Spleen (tissue), 11 donors: ENCODE data around the gene RAB33A. TPM values are rescaled to one million over a fixed set of nuclear protein-coding genes. Genes with fewer than 3 reads are reported as not detected.

ENCODE experiments used
- DNase-seq: peaks from one replicate; pipeline ENCODE4 v3.0.0-alpha.2; 2020
- H3K27ac ChIP-seq, 8 donors: fragments of 200-600 bp; sonication (generic) in 7 of 8; 1 replicate in 4 of 8; 2 replicates in 4 of 8; pipeline versions ENCODE4 v1.5.0 to v1.8.0; 2016 to 2021; ENCODE audit warnings: inconsistent platforms in 4 of 8, mild to moderate bottlenecking in 4 of 8, moderate library complexity in 1 of 8
- H3K27me3 ChIP-seq, 7 donors: fragments of 200-600 bp; sonication (generic) in 6 of 7; replicated peaks in 1 of 7; 1 replicate in 4 of 7; 2 replicates in 3 of 7; pipeline versions ENCODE4 v1.5.0 to v1.8.0; 2016 to 2021; ENCODE audit warnings: inconsistent platforms in 3 of 7, mild to moderate bottlenecking in 1 of 7
- H3K36me3 ChIP-seq, 6 donors: fragments of 200-600 bp; sonication (generic) in 5 of 6; 1 replicate in 4 of 6; 2 replicates in 2 of 6; pipeline versions ENCODE4 v1.5.0 to v1.8.0; 2016 to 2021; ENCODE audit warnings: inconsistent platforms in 2 of 6
- H3K4me1 ChIP-seq, 6 donors: fragments of 200-600 bp; sonication (generic) in 5 of 6; 1 replicate in 3 of 6; 2 replicates in 3 of 6; pipeline versions ENCODE4 v1.5.0 to v1.8.0; 2016 to 2021; ENCODE audit warnings: inconsistent platforms in 3 of 6
- H3K4me3 ChIP-seq, 8 donors: fragments of 200-600 bp; sonication (generic) in 7 of 8; 1 replicate in 4 of 8; 2 replicates in 4 of 8; pipeline versions ENCODE4 v1.5.0 to v1.8.0; 2016 to 2021; ENCODE audit warnings: inconsistent platforms in 4 of 8, mild to moderate bottlenecking in 4 of 8, moderate library complexity in 2 of 8
- H3K9me3 ChIP-seq, 8 donors: fragments of 200-600 bp; sonication (generic) in 7 of 8; 1 replicate in 4 of 8; 2 replicates in 4 of 8; pipeline versions ENCODE4 v1.5.0 to v1.8.0; 2016 to 2021; ENCODE audit warnings: inconsistent platforms in 4 of 8
- CTCF ChIP-seq, 11 experiments: fragments of 200-600 bp in 7 of 11; fragments of 450-650 bp in 4 of 11; sonication (generic) in 4 of 11; IDR thresholded peaks in 8 of 11; conservative IDR thresholded peaks in 3 of 11; 1 replicate in 7 of 11; 2 replicates in 4 of 11; pipeline versions ENCODE4 v1.4.0 to v1.8.0; 2016 to 2021; ENCODE audit warnings: antibody characterized with exemption in 11 of 11, inconsistent platforms in 4 of 11, mild to moderate bottlenecking in 1 of 11
- POLR2A ChIP-seq, 3 donors: fragments of 450-650 bp; IDR thresholded peaks; one replicate each; pipeline ENCODE4 v1.5.1; 2017; ENCODE audit warnings: antibody characterized with exemption in 3 of 3, mild to moderate bottlenecking in 1 of 3
- POLR2AphosphoS5 ChIP-seq, 3 donors: sonication (generic); formaldehyde crosslinking; IDR thresholded peaks; one replicate each; pipeline ENCODE4 v1.5.1; 2017; ENCODE audit warnings: antibody characterized with exemption in 3 of 3
- WGBS, 5 donors: extraction: QIAGEN DNeasy Blood & Tissue Kit in 3 of 5; methylation state at CpG; one replicate each; pipeline versions ENCODE4 v1.1.5 to v1.1.7; 2013 to 2018; 5-methylcytosine and 5-hydroxymethylcytosine counted together
- intact Hi-C: fragments of 100-400 bp; cut with DNase I; formaldehyde crosslinking; loops from one replicate; pipeline ENCODE4 v1.15.0; 2023; ENCODE audit warnings: low total_unique reads
- polyA plus RNA-seq, 3 donors: library from polyadenylated mRNA; stranded (reverse); fragments of 200-250 nt; gene quantifications; one replicate each; pipeline ENCODE4 v1.2.1, GENCODE V29; 2013
- total RNA-seq, 7 donors: library from RNA; depleted of rRNA in 3 of 7; stranded (reverse); fragments of >200 nt in 3 of 7; fragmentation: NEBNext Ultra II Directional in 4 of 7; extraction: Animal tissue kit (Norgen Biotek cat#: 25700) in 4 of 7; gene quantifications; one replicate each; pipeline versions ENCODE4 v1.1.0 to v1.2.1, GENCODE V29; 2016 to 2021
- donor health status: healthy with polysubstance abuse.
- donor health status: DM: no; HTN: no; CAD: no; lungs with moderate emphysema.
- donor health status: DM: no; HTN: no; CAD: no.
- donor health status: Bipolar disorder and iron deficiency.
- donor health status: healthy.
- donor health status: DM: no; HTN: no; CAD: no.
- donor health status: DM: yes; HTN: yes; CAD: no.

RAB33A gene
- total and polyA plus RNA-seq, 10 donors: 1.7 to 6.7 (median 3.7) TPM

- TF ChIP-seq POLR2A (IDR thresholded peaks at IDR 0.05): no peak
- intact Hi-C loops: no loop called here
- peaks cover 0 to 95% (median 35%) of the 10 kb centered on the region in 6 donors for H3K36me3 ChIP-seq
- 69 to 90% (median 73%) methylated on average over 5 of the region's 5 CpGs for WGBS, 5 donors
- no peaks in the 10 kb centered on the region for H3K4me1 ChIP-seq
- H3K27ac ChIP-seq: no peak overlapping the region
- no peak for DNase-seq
- H3K4me3 ChIP-seq: no peak overlapping the region
- H3K27me3 ChIP-seq: no peaks in the 10 kb centered on the region
- no peaks in the 10 kb centered on the region for H3K9me3 ChIP-seq
Measured at GRCh38 chrX:130136496-130136895, 35.3 kb upstream of the RAB33A start.

- intact Hi-C loops: no loop called here
- H3K9me3 ChIP-seq: no peaks in the 10 kb centered on the region
- H3K36me3 ChIP-seq: peaks cover 0 to 95% (median 32%) of the 10 kb centered on the region in 6 donors
- H3K4me3 ChIP-seq: no peak overlapping the region
- no peak overlapping the region for H3K27ac ChIP-seq
- 83 to 96% (median 87%) methylated on average over 8 of the region's 8 CpGs for WGBS, 5 donors
- DNase-seq: no peak
- H3K4me1 ChIP-seq: no peaks in the 10 kb centered on the region
- H3K27me3 ChIP-seq: no peaks in the 10 kb centered on the region
- TF ChIP-seq CTCF (IDR thresholded peaks at IDR 0.05 in 8 of 11, conservative IDR thresholded peaks at IDR 0.05 in 3 of 11) (no peak), POLR2A (IDR thresholded peaks at IDR 0.05) (no peak)
Measured at GRCh38 chrX:130136961-130137360, 34.8 kb upstream of the RAB33A start.

GRCh38 chrX:130139474-130140201, 32.1 kb upstream of the RAB33A start:
- intact Hi-C loops: no loop called here
- Histone ChIP-seq H3K27me3 (no peaks in the 10 kb centered on the region), H3K4me3 (no peak overlapping the region), H3K9me3 (no peaks in the 10 kb centered on the region), H3K4me1 (no peaks in the 10 kb centered on the region), H3K27ac (no peak overlapping the region), H3K36me3 (peaks cover 0 to 95% (median 26%) of the 10 kb centered on the region in 6 donors)
- TF ChIP-seq POLR2AphosphoS5 (IDR thresholded peaks at IDR 0.05) (no peak), CTCF (IDR thresholded peaks at IDR 0.05 in 8 of 11, conservative IDR thresholded peaks at IDR 0.05 in 3 of 11) (no peak), POLR2A (IDR thresholded peaks at IDR 0.05) (no peak)
- 42 to 57% (median 51%) methylated on average over 2 to 3 of the region's 3 CpGs for WGBS, 5 donors
- DNase-seq: no peak

GRCh38 chrX:130144509-130144908, 27.3 kb upstream of the RAB33A start:
- DNase-seq: no peak
- Histone ChIP-seq H3K27me3 (no peaks in the 10 kb centered on the region), H3K9me3 (no peaks in the 10 kb centered on the region), H3K4me3 (no peak overlapping the region), H3K27ac (no peak overlapping the region), H3K4me1 (no peaks in the 10 kb centered on the region), H3K36me3 (peaks cover 0 to 92% (median 23%) of the 10 kb centered on the region in 6 donors)
- TF ChIP-seq POLR2A (IDR thresholded peaks at IDR 0.05) (no peak), CTCF (IDR thresholded peaks at IDR 0.05 in 8 of 11, conservative IDR thresholded peaks at IDR 0.05 in 3 of 11) (no peak), POLR2AphosphoS5 (IDR thresholded peaks at IDR 0.05) (no peak)
- intact Hi-C loops: no loop called here
- WGBS, 5 donors: 75 to 89% (median 82%) methylated on average over 3 of the region's 3 CpGs
